ENCODE results near the gene NR6A1.

- TF ChIP-seq CTCF (conservative IDR thresholded peaks at IDR 0.05; ENCODE audit: low read length) (no peak), EZH2phosphoT487 (IDR thresholded peaks at IDR 0.05; ENCODE audit: borderline replicate concordance, low read depth, low read length) (no peak)
Measured at GRCh38 chr9:124770359-124771020, 621 bp downstream of the NR6A1 start.
